NCI-H2227 (cell line): ENCODE results near the gene DNM1.

Experiments used
- DNase-seq: peaks from one replicate; lab custom pipeline; 2025; ENCODE audit not compliant: unreplicated experiment; lab: John Stamatoyannopoulos, UW

Gene DNM1

DNA sequence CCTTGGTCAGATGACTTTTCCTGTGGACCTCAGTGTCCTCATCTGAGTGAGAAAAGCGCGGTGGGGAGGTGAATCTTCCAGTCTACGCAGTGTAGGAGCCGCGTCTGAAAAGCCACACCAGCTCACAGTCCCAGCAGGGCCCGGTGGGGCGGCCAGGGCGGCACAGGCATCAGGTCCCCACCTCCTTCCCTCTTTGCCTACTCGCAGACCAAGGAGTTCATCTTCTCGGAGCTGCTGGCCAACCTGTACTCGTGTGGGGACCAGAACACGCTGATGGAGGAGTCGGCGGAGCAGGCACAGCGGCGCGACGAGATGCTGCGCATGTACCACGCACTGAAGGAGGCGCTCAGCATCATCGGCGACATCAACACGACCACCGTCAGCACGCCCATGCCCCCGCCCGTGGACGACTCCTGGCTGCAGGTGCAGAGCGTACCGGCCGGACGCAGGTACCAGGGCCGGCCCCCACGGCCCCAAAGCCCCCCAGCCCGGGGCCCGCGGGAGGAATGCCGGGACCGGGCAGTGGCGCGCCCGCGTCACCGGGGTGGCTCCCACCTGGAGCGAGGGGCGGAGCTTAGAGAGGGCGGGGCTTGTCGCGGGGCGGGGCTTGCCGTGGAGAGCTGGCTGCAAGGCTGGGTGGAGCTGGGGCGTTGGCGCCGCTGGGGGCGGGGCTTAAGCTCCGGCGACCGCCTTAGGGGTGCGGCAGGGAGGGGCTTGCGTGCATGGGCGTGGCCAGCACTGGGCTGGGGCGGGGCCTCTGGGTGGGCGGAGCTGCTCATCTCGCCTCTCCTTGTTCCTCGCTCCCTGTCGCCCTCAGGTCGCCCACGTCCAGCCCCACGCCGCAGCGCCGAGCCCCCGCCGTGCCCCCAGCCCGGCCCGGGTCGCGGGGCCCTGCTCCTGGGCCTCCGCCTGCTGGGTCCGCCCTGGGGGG lies 47.0 kb downstream of the DNM1 start:
- DNase-seq: peak; percentile 9

DNA sequence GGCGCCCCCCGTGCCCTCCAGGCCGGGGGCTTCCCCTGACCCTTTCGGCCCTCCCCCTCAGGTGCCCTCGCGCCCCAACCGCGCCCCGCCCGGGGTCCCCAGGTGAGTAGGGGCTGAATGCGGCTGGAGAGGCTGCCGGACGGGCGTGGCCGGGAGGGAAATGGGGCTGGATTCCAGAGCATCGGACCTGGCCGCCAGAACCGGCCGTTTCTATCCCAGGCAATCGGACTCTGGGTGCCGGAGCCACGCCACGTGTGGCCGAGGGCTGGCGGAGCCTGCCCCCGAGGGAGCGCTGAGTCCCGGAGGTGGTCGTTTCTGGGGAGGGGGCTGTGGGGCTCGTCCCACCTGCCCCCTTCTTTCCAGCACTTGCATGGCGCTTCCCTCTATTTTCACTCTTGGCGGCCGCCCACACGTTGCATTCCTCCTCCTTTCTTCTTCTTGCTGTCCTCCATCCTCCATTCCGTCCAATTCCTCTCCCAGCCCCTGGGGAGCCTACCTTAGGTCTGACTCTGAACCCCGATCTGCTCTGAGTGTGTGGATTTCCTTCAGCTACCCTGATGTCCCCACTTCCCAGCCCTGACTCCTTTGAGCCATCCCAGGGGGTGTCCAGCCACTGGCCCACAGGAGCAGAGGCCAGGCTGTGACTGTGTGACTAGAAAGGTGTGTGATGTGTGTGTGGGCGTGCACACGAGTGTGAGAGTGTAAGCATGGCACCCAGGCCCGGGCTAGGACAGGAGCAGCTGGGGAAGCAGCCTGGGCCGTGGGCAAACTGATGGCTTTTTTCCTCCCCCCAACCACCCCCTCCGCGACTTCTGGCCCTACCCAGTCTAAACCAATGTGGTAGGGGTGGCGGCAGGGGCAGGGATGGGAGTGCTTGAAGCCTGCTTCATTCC lies 47.9 kb downstream of the DNM1 start:
- no peak for DNase-seq

DNA sequence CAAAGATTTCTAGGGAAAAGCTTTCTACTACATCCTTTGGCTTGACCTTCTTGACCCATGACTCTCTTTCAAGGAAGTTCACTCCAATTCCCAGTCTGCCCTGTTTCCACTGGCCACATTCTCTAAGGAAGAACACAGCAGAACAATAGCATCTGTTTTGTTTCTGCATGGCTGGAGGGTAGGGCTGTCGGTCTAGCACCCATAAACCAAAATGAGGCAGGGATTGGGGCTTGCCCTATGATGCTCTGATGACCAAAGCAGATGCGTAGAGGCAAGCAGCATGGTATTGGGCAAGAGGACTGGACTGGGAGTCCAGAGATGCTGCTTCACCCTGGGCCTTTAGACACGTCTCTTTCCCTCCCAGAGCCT lies 48.5 kb downstream of the DNM1 start:
- DNase-seq: no peak

DNA sequence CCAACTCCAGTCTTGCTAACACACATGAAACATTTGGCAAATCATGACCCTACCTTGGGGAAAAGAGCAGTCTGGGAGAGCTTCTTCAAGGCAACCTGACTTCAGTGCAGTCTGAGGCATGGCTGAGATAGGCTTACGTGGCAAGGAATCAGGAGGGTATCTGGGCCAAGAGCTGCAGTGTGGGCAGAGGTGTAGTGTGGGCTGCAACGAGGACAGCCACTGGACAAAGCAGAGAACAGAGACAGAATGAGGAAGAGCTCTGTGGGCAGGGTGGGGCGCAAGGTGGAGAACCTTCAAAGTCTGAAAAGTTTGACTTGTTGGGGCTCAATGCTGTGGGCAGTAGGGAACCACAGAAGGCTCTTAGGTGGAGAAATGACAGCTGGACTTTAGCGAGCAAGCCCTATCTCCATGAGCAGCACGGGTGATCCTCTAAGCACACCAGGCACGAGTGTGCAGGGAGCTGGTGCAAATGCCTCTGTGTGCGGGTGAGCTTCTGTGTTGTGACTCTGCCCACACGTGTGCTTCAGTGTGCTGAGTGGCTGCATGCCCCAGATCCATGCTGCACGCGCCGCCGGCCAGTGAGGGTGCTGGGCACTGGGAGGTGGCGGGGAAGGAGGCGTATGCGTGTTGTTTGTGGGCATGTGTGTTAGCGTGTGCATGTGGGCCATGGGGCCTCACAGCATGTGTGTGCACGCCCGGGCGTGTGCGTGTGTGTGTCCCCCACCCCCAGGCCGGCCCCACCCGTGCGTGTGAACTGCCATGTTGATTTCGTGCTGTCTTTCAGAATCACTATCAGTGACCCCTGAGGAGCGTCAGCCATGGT lies 49.3 kb downstream of the DNM1 start:
- DNase-seq: no peak

DNA sequence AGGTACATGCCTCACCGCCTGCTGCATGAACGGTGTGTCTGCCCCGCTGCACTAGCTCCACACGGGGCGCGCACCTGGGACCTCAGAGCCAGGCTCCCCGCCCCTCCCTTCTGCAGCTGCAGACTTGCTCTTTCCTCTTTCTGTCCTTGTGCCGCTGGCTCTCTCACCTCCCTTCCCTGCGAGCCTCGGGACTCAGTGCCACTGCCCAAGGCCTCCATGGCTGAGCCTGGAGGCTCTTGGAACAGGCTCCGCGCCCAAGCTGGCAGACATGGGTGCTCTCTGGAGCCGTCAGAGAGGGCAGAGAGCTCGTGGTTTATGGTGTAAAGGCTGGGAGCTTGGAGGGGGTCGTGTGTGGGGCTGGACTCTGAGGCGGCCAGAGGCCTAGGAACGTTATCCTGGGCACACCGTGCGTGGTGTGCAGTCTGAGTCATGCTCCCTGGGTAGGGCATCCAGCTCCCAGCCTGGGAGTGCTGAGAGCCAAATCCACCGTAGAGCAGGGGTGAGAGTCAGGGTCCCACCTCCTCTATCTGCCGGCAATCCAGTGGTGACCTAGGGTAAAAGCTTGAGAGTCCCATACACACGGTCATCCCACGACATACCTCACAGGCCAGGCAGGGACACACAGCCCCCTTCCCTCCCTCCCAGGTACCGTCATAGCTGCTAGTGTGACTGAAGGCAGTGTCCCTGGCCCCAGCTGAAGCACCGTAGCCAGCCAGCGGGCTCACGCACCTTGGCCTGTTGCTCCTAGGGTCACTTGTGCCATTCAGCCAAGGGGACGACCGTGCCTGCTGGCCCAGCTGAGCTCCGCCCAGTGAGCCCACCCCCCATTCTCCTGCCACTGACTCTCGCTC lies 50.2 kb downstream of the DNM1 start:
- DNase-seq: no peak

DNA sequence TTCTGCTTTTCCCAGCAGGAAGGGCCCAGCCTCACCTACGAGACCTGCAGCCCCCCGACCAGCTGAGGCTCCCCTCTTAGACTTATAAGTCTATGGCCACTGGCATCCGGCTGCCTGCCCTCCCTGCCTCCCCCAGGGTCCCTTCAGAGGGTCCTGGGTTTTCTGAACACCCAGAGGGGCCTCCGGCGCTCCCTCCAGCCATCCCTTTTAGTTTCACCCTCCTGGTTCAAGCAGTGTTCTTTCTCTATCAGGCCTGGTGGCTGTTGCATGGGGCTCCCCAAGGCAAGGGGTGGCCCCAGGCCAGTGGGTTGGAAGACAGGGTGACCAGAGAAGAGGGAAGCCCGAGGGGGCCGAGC lies 50.8 kb downstream of the DNM1 start:
- DNase-seq: no peak

DNA sequence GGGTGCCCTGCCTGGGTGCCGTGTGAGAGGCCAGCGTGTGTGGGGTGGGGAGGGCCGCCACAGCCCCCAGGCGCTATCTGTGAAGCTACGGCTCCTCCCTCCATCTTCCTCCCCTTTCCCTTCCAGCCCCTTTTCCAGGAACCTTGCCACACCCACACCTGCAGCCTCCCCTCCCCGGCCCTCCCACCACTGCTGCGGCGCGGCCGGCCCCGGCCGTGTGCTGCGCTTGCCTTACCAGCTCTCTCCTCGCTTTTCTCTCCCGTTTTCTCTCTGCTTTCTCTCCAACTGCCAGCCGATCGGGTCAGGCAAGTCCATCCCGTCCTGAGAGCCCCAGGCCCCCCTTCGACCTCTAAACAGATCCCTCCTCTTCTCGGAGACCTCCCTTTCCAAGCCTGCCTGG lies 51.2 kb downstream of the DNM1 start:
- DNase-seq: no peak

DNA sequence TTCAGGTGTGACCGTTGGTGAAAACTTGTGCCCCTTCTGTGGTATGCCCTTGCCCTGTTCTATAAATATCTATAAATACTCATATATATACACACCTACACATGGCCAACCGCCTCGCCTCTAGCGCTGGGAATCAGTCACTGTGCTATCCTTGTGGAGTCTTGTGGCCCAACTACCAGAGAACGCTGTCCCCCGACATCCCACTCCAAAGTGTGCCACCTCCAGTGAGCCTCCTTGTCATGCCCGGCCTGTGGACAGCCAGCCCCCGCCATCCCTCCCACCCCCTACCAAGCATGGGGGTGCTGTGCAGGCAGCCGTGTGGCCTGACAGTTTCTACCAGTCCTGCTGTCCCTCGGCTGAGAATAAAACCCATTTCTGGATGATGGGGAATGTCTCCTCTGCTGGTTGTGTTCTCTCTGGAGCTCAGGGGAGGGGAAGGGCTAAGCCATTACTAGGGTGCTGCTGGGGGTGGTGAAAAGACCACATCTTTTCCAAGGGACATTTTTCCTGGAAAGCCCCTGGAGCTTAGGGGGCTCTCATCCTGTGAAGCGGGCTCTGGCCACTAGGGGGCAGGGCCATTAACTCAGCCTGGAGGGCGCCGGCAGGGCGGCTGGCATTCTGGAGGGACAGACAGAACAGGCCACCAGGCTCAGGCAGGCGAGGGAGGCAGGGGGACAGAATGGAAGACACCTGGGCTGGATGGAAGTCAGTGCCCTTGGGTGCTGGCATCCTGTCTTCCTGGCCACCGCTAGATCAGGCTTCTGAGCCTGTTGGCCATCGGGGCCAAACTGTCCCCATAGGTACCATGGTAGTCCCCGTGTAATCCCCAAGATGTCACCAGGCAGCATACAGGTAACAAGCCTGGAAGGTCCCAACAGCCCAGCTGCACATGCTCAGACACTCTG lies 51.9 kb downstream of the DNM1 start:
- DNase-seq: peak; percentile 70

DNA sequence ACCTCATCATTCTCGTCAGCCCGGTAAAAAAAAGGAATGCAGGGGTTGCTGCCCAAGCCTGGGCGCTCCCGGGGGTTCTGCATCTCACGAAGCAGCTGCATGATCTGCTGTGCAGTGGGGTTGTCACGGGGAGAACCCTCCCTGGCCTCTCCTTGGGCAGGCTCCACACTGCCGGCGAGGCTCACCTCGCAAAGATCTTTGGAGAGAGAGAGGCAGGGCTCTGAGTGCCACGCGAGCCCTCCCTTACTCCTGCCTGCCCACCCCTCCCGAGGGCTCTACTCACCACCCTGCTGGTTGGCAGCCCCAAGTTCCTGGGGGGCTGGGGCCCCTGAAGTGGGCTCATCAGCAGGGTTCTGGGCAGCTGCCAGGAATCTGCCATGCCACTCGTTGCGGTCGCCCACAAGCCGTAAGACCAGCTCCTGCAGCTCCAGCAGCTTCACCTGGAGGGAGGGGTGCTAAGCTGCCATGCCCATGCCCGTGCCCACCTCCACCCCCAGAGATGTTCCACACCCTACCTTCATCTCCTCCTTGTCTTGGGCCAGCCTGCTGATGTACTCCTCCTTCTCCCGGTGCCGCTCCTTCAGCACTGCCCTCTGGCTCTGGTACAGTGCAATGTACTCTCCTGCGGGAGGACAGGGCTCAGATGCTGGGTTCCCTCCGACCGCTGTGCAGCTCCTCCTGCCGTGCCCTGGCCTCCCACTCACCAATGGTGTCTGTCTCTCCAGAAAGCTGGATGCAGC lies 54.1 kb downstream of the DNM1 start:
- DNase-seq: no peak

DNA sequence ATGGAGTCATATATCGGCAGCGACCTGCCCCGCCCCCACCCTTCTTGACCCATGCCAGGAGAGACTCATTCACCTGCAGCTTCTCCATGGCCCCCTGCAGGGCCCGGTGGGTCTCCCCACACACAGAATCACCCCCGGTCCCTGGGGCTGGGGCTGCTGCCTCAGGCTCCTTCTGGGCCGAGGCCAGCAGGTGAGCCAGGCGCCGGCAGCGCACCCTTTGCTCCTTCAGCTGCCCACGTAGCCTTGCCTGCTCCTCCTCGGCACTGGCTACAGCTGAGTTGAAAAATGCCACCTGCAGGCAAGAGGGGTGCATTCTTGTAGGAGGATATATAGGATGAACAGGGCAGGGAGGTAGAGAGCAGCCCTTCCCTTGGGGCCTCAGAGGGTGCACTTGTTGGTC lies 54.7 kb downstream of the DNM1 start:
- no peak for DNase-seq

DNA sequence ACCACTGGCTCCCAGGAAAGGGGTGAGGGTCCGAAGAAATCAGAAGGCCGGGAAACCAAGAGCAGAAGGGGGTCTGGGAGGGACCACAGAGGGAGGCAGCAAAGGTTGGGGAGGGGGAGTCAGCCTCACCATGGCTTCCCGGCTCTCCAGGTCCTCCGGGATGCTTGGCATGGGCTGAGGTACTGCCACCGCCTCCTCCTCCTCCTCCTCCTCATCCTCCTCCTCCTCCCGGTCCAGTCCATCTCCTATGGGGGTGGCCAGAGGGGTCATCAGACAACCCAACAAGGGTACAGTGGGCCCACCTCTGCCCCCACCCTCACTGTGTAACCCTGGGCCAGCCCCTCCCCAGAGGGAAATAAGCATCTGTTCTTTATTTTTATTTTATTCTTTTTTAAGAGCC lies 55.1 kb downstream of the DNM1 start:
- no peak for DNase-seq

DNA sequence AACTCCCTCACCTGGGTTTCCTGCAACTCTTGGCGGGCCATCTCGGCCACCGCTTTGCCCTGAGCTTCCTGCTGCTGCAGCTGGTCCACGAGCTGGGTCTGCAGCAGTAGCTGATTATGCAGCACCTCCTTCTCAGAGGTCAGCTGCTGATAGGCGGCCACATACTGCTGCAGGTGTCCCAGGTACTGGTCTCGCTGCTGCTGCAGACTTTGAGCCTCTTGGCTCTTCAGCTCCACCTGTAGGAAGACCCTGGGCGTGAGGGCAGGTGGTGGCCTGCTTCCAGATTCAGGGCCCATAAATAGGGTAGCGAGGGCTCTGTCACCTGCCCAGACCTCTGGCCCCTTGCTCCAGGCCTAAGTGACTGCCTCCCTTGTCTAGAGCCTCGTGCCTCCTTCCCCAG lies 56.0 kb downstream of the DNM1 start:
- DNase-seq: no peak

DNA sequence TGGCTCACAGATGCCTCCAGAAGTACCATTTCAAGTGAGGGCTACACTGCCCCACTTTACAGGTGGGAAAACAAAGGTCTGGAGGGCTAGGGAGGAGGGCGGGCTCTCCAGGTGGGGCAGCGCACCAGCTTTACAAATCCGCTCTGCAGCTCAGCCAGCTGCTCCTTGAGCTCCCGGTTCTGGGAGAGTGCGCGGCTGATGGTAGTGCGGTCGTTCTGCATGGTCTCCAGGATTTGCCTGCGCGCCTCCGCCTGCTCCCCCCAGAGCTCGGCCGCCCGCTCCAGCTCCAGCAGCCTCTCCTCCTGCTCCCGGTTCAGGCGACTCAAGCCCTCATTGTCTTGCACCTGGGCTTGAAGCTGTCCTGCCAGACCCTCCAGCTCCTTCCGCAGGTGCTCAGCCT lies 57.2 kb downstream of the DNM1 start:
- DNase-seq: no peak

DNA sequence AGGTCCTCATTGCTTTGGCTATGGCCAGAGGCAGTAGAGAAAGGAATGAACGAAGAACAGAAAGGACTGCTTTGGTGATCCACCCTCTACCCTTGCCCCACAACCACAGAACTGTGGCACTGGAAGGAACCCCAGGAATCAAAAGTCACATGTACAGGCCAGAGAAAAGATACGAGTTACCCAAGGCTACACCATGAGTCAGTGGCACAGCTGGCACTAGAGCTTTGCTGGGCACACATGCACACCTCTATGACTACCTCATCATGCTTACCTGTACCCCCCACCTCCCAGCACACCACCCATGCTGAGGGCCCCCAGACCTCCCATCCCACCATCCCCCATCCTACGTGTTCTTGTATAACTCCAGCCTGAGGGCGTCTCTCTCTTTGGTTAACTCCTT lies 59.5 kb downstream of the DNM1 start:
- no peak for DNase-seq

DNA sequence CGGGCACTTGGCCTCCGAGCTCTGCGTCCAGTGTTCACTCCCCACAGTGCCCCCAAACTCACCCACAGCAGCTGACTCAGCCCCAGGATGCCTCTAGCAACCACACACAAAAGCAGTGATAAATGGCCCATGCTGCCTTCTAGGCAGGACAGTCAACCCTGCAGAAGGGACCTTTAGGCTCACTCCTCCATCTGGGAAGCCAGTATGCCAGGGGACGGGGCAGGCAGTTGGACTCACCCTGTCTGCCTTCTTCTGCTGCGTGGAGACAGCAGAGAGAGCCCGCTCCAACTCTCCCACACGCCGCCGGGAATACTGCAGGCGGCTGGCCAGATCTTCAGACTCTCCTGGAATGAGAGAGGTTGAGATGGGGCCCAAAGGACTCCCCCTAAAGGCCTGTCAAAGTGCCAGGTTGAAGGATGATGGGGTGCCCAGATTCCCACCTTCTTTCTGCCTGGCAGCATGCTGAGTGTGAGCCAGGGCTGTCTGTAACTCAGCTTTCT lies 62.2 kb downstream of the DNM1 start:
- no peak for DNase-seq

DNA sequence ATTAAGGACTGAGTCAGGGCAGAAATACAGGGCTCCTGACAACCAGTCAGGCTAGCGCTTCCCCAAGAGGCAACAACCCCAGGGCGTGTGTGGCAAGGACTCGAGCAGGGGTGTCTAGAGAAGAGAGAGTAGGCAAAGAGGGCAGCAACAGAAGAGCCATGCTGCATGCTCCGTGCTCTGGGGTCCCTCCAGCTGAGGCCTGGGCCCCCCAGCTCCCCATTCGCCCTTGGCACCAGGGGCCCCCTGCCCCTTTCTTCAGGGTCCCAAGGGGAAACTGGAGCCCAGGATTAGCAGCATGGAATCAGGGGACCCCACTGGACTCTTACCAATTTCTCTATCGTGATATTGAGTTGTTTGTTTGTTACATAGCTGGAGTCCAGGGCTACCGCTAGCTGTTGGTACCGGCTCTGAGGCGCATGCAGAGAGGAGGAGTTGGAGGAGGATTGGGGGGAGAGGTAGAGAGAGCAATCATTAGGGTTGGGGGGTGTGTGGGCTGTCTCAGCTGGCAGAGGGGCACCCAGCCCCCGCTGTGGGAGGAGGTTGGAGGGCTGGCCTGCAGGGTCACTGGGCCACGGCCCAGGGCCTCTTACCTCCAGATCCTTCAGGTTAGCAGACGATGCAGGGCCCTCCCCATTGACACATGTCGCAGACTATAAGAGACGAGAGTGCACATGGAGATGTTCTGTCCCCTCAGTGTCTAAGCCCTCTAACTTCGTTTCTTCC lies 63.9 kb downstream of the DNM1 start:
- DNase-seq: no peak

DNA sequence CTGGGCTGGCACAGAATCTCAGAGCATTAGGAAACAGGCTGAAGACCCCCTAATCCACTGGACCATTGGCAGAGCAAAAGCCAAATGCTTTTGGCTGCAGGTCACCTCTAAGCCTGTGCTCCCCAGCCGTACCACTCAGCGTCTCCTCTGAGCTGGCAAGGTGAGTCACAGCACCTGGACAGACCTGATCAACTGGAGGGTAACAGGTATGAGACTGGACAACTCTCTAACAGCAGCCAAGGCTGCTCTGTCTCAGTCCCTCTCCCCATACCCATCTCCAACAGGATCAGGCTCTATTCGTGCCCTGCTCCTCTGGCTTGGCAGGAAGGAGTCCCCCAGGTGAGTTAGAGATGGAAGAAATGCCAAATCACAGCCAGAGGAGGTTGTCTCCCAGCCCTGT lies 67.9 kb downstream of the DNM1 start:
- no peak for DNase-seq

DNA sequence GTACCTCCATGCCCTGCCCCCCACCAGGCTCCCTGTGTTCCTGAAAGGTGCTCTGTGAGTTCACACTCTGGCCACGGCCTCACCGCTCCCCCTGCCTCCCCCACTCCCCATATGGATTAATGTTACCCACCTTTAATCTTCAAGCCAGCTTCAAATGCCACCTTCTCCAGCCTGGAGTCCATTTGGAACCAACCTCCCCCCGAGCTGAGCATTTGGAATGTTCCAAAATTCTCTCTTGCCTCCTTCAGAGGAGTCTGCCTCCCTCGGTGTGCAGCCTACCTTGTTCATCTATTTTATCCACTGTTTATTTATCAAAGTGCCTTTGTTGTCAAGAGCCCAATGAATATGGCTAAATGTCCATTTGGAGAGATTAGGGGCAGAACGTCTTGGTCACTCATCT lies 68.3 kb downstream of the DNM1 start:
- DNase-seq: no peak
